GM19395 (cell line): Measurements from ENCODE around the gene IST1.
A peak's percentile ranks its signal among the peaks of the same experiment; 100 is the strongest.

Experiments used
- ATAC-seq: cut with Tn5 transposase; IDR thresholded peaks from one replicate; pipeline ENCODE4 v1.9.1; 2021; ENCODE audit warnings: mild to moderate bottlenecking, moderate library complexity; ENCODE audit not compliant: unreplicated experiment

The IST1 gene

DNA sequence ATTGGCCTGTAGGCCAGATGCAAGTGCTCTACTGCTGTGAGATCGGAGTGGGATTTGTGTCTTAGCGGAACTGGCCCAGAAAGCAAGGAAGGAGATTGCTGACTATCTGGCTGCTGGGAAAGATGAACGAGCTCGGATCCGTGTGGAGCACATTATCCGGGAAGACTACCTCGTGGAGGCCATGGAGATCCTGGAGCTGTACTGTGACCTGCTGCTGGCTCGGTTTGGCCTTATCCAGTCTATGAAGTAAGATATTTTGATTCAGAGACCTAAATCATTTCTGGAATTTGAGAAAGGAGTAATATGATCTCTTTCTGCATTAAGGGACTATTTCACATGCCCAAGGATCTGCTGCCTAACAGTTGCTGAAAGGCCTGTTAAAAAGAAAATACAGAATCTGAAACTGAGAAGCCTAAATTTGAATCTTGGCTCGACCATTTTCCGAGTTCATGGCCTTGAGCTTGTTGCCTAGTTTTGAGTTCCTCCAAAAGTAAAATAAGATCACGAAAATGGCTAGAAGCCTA, 21.1 kb downstream of the IST1 start:
- ATAC-seq: no peak

DNA sequence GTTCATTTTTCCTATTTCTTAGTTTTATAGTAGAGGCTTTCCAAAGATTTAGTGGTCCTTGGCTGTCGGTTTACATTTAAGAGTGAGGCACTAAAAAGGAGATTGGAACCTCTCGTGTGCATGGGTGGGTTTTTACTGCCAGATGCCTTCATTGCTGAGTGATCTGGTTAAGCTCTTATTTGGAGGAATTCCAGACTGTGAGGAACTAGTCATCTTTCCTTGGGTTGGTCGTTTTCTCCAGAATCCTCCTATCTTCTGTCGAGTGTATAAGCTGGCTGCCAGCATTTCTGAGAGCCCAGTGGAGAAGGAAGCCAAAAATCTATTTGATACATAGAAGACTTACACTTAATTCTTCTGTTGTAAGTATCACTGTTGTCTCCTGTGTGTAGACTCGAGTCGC, 22.6 kb downstream of the IST1 start:
- ATAC-seq: no peak

DNA sequence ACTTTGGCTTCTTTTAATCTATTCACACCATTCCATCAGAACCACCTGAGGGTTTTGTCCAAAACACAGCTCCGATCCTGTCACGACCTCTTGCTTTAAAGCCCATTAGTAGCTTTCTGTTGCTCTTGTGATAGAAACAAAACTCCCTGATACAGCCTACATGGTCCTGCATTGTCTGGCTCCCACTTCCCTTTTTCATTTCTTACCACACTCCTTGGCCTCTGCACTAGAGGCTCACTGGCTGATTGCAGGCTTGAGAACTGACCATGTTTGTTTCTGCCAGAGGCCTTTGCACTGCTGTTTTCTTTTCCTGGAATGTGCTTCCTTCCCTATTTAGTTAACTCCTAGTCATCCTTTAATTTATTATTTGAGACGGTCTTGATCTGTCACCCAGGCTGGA, 23.7 kb downstream of the IST1 start:
- peak; percentile 93 for ATAC-seq

DNA sequence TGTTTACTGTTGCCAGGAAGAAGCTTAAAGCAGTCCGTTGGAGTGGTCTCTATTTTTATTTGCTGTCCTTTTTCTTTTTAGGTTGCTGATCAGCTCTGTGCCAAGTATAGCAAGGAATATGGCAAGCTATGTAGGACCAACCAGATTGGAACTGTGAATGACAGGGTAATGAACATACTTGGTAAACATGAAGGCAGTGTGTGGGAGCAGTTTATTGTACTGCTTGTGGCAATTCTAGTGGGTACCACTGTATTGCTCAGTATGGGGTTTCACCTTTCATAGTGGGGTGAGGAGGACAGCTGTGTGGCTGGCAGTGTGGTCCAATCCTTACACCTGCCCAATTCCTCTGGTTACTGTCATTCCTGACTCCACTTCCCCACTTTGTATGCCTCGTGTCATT, 25.3 kb downstream of the IST1 start:
- ATAC-seq: no peak

DNA sequence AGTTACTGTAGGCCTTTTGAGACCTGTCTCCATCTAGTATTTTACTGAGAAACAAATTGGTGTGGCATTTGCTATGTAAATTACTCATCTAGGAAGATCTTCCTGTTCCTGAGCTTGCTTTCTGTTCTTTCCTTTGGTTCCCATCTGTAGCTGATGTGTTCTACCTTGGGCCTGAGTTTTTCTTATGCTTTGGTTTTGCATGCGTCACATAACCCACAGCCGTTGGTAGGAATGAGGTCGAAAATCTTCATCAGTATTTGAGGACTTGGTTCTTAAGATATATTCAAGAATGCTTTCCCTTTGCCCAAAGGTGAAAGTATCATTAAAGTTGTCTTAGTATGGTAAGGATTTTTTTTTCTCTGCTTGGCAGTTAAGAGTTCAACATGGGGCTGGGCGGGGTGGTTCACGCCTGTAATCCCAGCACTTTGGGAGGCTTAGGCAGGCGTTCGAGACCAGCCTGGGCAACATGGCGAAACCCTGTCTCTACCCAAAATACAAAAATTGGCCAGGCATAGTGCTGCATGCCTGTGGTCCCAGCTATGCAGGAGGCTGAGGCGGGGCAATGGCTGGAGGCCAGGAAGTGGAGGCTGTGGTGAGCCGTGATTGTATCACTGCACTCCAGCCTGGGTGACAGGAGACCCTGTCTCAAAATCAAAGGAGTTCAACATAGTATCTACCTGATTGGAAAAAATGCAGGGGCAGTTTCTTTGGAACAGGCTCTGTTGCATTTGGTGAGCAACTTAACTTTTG, 28.8 kb downstream of the IST1 start:
- no peak for ATAC-seq

DNA sequence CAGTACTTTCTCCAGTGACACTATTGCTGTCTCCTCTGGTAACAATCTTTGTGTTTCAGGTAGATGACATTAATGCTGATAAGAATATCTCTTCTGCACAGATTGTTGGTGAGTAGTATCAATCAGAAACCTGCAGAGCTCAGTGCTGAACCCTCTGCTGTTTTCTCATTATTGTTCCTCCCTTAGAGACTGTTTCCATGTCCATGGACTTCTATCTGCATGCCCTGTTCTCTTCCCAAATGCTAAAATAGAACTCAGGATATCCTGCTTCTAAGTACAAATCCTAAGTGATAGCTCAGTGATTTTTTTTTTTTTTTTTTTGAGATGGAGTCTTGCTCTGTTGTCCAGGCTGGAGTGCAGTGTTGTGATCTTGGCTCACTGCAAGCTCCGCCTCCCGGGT, 29.4 kb downstream of the IST1 start:
- ATAC-seq: no peak

DNA sequence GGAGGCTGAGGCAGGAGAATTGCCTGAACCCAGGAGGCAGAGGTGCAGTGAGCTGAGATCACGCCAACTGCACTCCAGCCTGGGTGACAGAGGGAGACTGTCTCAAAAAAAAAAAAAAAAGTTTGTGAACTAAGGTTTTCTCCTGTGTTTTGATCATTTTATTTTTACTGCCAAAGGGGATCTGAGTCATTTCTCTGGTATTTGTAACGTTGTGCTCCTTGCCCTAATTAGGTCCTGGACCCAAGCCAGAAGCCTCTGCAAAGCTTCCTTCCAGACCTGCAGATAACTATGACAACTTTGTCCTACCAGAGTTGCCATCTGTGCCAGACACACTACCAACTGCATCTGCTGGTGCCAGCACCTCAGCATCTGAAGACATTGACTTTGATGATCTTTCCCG, 32.1 kb downstream of the IST1 start:
- ATAC-seq: no peak

DNA sequence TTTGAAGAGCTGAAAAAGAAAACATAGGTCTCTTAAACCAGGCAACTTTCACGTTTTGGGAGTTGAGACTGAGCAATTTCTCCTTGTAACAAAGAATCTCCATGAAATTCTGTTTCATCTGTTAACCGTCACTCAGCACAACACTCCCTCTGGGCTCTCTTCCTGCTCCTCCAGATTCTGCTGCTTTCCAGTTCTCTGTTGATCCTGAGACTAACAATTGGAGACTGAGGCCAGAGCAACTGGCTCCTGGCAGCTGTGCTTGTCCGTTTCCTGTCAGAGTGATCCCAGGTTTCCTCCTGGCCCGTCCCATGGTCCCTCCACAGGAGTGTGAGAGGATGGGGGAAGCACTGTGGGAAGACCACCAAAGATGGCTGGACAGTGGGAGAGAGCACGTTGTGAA, 32.5 kb downstream of the IST1 start:
- ATAC-seq: no peak

DNA sequence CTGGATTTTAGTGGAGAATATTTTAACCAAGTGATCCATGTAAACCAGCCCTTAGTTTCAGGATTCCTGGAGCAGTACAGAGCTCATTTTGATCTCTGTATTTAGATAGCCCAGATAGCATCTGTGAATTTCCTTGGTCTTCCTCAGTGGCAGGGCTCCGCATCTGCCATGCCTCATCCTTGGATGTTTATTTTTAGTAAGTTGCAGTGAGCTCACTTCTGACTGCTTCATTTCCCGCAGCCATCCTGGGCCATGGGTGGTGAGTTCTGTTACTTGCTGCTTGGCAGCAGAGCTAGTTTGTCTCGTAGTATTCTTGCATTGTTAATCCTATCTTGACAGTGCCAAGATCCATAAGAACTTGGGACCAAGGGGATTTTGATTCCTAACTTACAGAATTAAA, 33.7 kb downstream of the IST1 start:
- no peak for ATAC-seq

DNA sequence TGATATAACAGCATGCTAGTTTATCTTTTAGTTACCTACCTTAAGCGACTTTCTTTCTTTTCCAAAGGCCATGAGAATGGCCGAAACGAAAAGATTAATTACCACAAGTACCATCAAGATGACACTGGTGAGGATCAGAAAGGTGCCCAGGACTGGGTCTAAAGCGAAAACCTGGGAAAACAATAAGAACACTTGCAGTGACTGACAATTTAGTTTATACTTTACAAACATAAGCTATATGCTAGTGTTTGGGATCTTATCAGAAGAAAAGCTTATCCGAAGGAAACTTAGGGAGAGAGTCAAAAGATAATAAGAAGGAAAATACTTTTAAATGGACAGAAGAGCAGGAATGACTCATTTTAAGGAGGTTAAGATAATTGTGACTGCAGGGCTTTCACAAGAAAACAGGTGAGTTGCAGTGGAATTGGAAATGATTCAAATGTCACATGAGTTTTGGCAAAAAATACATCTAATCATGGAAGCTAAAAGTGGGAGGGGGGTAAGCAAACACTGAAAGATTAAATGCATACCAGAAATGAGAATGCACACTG, 34.8 kb downstream of the IST1 start:
- ATAC-seq: no peak

DNA sequence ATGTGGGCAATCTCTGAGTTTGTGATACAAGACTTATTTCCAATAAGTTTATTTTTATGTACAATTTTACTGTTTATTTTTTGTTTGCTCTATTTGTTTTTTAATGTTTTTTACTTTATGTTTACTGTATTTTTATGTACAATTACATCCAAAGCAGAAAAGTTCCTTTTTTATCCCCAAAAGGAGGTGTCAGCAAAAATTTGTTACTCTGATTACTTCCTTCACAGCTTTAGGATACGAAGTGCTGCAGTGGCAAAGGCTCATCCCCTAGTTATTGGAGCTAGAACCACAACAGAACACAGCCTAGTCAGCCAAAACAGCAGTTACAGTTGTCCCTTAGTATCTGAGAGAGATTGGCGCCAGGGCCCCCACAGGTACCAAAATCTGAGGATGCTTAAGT, 35.7 kb downstream of the IST1 start:
- no peak for ATAC-seq

DNA sequence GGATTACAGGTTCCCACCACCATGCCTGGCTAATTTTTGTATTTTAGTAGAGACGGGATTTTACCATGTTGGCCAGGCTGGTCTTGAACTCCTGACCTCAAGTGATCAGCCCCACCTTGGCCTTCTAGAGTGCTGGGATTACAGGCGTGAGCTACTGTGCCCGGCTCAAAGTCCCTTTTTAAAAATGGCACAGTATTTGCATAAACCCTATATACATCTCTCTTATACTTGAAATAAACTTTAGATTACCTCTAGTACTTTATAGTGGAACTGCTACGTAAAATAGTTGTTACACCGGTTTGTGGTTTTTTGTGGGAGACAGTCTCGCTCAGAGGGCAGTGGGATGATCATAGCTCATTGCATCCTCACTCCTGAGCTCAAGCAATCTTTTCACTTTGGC, 36.3 kb downstream of the IST1 start:
- no peak for ATAC-seq

DNA sequence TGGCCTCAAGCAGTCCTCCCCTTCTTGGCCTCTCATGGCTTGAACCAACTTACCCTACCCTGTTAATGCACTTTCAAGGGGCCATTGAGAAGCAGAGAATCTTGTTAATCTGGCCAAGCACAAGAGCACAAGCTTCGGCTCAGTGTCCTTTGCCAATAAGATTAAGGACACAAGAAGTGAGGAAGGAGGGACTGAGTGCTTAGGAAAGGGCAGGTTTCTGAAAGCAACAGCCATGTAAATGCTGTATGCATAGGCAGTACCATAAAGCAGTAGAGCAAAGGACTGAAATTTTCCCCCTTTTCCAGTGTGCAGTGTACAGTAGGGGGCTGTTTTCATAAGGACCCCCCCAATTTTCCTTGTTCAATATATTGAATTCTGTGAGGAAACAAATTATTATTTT, 37.7 kb downstream of the IST1 start:
- ATAC-seq: no peak

DNA sequence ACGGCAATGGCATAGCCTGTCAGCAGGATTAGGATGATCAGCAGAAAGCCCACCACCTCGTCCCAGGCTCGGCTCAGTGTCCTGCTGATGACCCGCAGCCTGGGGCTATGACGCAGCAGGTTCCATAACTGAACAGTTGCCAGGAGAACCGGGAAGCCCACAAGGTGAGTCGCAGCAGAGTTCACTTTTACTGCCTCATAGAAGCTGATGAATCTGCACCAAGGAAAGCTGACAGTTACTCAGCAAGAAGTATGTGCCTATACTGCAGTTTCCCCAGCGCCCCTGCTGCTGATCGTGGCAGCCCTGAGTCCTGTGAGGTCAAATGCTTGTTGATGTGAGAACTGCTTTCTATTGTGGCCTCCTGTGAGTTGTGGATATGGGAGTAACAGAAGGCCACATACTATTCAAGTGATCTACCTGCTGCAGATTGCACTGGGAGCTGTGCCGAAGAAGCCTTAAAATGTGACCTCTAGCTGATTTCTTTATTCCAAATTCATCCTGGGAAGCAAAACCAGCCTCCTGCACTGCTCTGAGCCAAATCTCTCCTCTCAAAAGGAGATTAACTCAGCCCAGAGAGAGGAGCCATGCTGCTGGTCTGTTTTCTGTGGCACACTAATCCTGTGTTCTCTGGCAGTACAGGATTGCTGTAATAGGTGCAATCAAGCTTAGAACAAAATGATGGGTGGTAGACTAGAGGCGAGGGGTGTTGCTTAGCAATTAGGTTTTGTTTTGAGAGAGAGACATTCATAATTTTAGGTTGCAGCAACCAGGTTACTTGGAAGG, 38.8 kb downstream of the IST1 start:
- no peak for ATAC-seq

DNA sequence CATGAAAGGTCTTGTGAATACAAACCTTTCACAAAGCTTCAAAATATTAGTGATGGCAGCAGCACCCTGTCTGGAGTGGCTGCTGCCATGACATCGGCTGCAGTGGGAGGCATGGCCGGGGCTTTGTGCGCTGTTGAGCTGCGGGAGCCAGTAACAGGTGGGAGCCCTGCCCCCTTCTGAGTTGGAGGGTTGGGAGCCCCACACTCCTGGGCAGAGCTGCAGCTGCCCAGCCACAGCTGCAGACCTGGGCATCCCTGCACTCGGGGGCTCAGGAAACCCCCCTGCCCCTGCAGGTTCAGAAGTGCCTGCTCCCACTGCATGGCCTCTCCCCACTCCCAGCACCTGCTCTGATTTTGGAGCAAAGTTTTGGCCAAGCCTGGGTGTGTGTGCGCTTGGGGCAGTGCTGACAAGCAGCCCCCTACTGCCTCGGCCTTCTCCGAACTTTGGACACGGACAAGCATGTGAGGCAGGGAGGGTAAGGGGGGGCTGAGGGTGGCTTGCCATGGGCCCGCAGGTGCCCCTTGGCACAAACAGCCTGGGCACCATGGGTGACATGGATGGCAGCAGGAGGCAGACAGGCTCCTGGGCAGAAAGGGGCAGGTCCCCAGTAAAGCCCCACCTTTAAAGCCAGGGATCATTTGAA, 42.7 kb downstream of the IST1 start:
- ATAC-seq: no peak

DNA sequence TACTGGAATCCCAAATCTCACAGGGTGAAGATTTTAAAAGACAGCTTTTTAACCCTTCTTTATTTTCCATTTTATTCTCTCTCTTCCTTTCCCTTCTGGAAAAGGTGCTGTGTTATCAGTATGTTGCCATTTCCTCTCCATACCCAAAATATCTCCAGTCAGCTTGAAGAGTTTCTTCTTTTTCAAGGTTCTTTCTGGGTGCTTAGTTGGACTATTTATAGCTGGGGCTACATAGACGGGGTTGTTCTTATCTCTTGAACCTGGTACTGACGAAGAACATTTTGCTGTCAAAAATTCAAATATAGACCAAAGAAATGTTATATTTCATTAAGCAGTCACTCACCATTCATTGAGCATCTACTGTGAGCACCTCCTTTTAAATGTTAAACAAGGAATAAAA, 48.6 kb downstream of the IST1 start:
- ATAC-seq: no peak

DNA sequence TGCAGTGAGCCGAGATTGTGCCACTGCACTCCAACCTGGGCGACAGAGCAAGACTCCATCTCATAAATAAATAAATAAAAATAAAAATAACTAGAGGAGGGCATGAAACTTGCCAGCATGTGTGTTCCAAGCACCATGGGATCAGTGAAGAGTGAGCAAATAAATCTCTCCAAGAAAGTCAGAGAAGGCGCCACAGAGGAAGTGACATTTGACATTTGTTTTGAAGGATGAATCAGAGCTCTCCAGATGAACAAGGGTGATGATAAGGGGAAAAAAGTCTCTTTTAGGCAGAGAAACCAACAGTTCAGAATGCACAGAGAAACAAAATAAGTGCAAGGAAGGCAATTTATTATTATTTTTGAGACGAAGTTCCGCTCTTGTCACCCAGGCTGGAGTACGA, 50.3 kb downstream of the IST1 start:
- ATAC-seq: no peak

DNA sequence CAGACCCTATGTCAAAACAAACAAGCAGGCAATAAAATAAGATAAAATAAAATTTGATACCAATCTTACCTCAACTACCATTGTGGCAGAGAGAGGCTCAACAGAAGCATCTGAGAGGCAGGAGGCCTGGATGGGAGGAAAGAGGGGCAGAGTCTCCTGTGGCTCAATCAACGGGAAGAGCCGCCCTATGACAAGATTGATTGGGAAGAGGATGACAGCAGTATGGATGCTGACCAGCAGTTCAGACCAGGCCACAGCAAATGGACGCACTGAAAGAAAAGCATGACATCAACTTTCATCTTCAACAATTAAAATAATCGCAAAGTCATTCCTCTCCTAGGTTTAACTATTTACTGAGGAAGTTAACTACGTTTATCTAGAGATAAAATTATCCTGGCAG, 57.5 kb downstream of the IST1 start:
- ATAC-seq: no peak

DNA sequence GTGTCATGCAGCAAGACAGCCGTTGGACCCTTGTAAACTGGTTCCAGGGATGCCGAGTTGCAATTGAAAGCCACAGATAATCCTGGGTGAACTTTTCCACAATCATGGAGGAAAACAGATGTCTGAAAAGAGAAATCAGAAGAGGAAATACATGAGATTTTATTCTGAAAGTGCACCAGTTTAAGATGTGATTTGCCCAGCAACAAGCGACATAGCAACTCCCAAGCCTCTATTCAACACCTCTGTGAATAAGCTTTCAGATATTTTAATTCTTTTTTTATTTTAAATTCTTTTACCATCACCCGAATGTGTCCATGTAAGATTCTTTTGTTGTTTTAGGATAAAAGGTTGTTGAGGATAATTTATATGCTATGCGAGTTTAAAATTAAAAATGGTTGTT, 58.8 kb downstream of the IST1 start:
- ATAC-seq: no peak

DNA sequence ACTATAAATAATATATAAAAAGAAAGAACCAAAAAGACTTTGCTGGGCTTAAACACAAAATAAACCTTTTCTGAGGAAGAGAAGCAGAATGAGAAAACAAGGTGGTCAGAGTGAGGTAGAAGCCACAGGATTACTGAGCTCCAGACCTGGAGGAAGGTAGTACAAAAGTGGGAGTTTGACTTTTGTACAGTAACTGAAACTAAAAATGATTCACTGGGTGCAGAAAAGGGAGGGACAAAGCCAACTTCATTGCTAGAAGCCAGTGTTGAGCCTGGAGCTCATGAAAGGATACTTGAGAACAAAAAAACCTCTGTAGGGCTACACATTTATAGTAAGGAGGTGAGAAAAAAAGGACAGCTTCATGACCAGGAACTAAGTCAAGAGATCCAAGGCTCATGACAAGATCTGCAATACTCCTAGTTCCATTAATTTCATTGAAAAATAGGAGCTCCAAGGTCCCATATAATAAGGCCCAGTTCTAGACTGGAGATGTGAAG, 59.4 kb downstream of the IST1 start:
- ATAC-seq: no peak

DNA sequence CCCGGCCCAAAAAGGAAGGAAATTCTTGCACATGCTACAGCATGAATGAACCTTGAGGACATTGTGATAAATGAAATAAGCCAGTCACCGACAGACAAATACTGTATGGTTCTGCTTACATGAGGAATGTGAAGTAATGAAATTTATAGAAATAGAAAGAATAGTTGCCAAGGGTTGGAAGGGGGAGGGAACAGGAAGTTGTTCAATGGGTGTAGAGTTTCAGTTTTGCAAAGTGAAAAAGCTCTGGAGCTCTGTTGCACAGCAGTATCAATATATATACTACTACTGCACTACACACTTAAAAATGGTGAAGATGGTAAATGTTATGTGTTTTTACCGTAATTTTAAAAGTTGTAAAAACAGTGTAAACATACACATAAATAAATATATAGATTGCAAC, 61.2 kb downstream of the IST1 start:
- no peak for ATAC-seq
